ENCODE results near the gene HS3ST4.

Gene HS3ST4

GRCh38 chr16:25691519-25692091 lies at the start of gene HS3ST4:
Gene HS3ST4, plus strand, starts transcription at chr16:25691959.
- FAIRE-seq: no peak

- no peak for FAIRE-seq
Measured at GRCh38 chr16:25643633-25644032, 48.1 kb upstream of the HS3ST4 start.

GRCh38 chr16:25656639-25657038 lies 35.1 kb upstream of the HS3ST4 start:
- no peak for FAIRE-seq

- no peak for FAIRE-seq
Measured at GRCh38 chr16:25676820-25677219, 14.9 kb upstream of the HS3ST4 start.

GRCh38 chr16:25679511-25679910 lies 12.2 kb upstream of the HS3ST4 start:
- no peak for FAIRE-seq

- FAIRE-seq: no peak
Measured at GRCh38 chr16:25689137-25689836, 2.5 kb upstream of the HS3ST4 start.

- FAIRE-seq: no peak
Measured at GRCh38 chr16:25690552-25691143, 1.1 kb upstream of the HS3ST4 start.

GRCh38 chr16:25692351-25692741 lies 587 bp downstream of the HS3ST4 start:
- no peak for FAIRE-seq

GRCh38 chr16:25692742-25693508 lies 1.2 kb downstream of the HS3ST4 start:
- no peak for FAIRE-seq

GRCh38 chr16:25693631-25694030 lies 1.9 kb downstream of the HS3ST4 start:
- no peak for FAIRE-seq

GRCh38 chr16:25699069-25699468 lies 7.3 kb downstream of the HS3ST4 start:
- no peak for FAIRE-seq

- no peak for FAIRE-seq
Measured at GRCh38 chr16:25700547-25700946, 8.8 kb downstream of the HS3ST4 start.

- FAIRE-seq: no peak
Measured at GRCh38 chr16:25707553-25707952, 15.8 kb downstream of the HS3ST4 start.

GRCh38 chr16:25707982-25708583 lies 16.3 kb downstream of the HS3ST4 start:
- no peak for FAIRE-seq

- FAIRE-seq: no peak
Measured at GRCh38 chr16:25709213-25709612, 17.5 kb downstream of the HS3ST4 start.

GRCh38 chr16:25713785-25714570 lies 22.2 kb downstream of the HS3ST4 start:
- FAIRE-seq: no peak

- no peak for FAIRE-seq
Measured at GRCh38 chr16:25716186-25716585, 24.4 kb downstream of the HS3ST4 start.

- no peak for FAIRE-seq
Measured at GRCh38 chr16:25721439-25721838, 29.7 kb downstream of the HS3ST4 start.

GRCh38 chr16:25726430-25727098 lies 34.8 kb downstream of the HS3ST4 start:
- FAIRE-seq: no peak

- FAIRE-seq: no peak
Measured at GRCh38 chr16:25729188-25729915, 37.6 kb downstream of the HS3ST4 start.

GRCh38 chr16:25730396-25730795 lies 38.6 kb downstream of the HS3ST4 start:
- FAIRE-seq: no peak

Measured in colon (tissue), 2 donors.